Loucy (cell line): ENCODE measurements around the gene CAMKMT.
A peak's percentile ranks its signal among the peaks of the same experiment; 100 is the strongest.

Experiments
- H2AFZ ChIP-seq: fragments of 200-600 bp; sonication (generic); 2 replicates; pipeline ENCODE4 v1.6.0; 2016; ENCODE audit warnings: antibody characterized with exemption, mild to moderate bottlenecking, low read length, moderate library complexity
- H3F3A ChIP-seq: fragments of 200-600 bp; 2 replicates; pipeline ENCODE4 v1.6.0; 2016; ENCODE audit warnings: antibody characterized with exemption, low read depth, mild to moderate bottlenecking
- H3K27me3 ChIP-seq: fragments of 200-600 bp; sonication (generic); 2 replicates; pipeline ENCODE4 v1.6.1; 2014; ENCODE audit warnings: low read length, mild to moderate bottlenecking; ENCODE audit not compliant: insufficient read depth, poor library complexity, severe bottlenecking
- H3K36me3 ChIP-seq: fragments of 200-600 bp; sonication (generic); 2 replicates; pipeline ENCODE4 v1.6.1; 2016; ENCODE audit warnings: low read length; ENCODE audit not compliant: insufficient read depth
- H3K4me1 ChIP-seq: fragments of 200-600 bp; sonication (generic); 2 replicates; pipeline ENCODE4 v1.5.1; 2014; ENCODE audit warnings: low read length, mild to moderate bottlenecking; ENCODE audit not compliant: insufficient read depth, poor library complexity, severe bottlenecking
- H3K4me2 ChIP-seq: fragments of 200-600 bp; sonication (generic); 2 replicates; pipeline ENCODE4 v1.6.0; 2014; ENCODE audit warnings: antibody characterized with exemption, low read length, low read depth, mild to moderate bottlenecking; ENCODE audit not compliant: poor library complexity, severe bottlenecking
- H3K4me3 ChIP-seq: fragments of 200-600 bp; sonication (generic); 2 replicates; pipeline ENCODE4 v1.5.1; 2014; ENCODE audit warnings: low read length, mild to moderate bottlenecking, mixed read lengths; ENCODE audit not compliant: poor library complexity, severe bottlenecking
- H3K79me2 ChIP-seq: fragments of 200-600 bp; sonication (generic); 2 replicates; pipeline ENCODE4 v1.6.1; 2014; ENCODE audit warnings: low read length; ENCODE audit not compliant: insufficient read depth
- H3K9ac ChIP-seq: fragments of 200-600 bp; sonication (generic); 2 replicates; pipeline ENCODE4 v1.6.0; 2014; ENCODE audit warnings: mild to moderate bottlenecking, low read depth, low read length, moderate library complexity; ENCODE audit not compliant: poor library complexity, severe bottlenecking
- H3K9me2 ChIP-seq: fragments of 200-600 bp; sonication (generic); replicated peaks from 2 replicates; pipeline ENCODE4 v1.6.1; 2016; ENCODE audit warnings: low read depth, low read length, mixed read lengths
- H3K9me3 ChIP-seq: fragments of 200-600 bp; sonication (generic); 2 replicates; pipeline ENCODE4 v1.6.1; 2014; ENCODE audit warnings: mild to moderate bottlenecking, antibody characterized with exemption, low read length, low read depth; ENCODE audit not compliant: insufficient read depth
- H4K20me1 ChIP-seq: fragments of 200-600 bp; sonication (generic); 2 replicates; pipeline ENCODE4 v1.6.0; 2014; ENCODE audit warnings: antibody characterized with exemption, low read length, mild to moderate bottlenecking; ENCODE audit not compliant: insufficient read depth, poor library complexity, severe bottlenecking
- CTCF ChIP-seq: fragments of 200-600 bp; sonication (generic); conservative IDR thresholded peaks from 2 replicates; pipeline ENCODE4 v1.5.1; 2014; ENCODE audit warnings: mild to moderate bottlenecking, antibody characterized with exemption, low read length
- EZH2phosphoT487 ChIP-seq: fragments of 200-600 bp; IDR thresholded peaks from 2 replicates; pipeline ENCODE4 v1.6.1; 2018; ENCODE audit warnings: antibody characterized with exemption, mild to moderate bottlenecking, moderate library complexity, borderline replicate concordance

CAMKMT gene

DNA sequence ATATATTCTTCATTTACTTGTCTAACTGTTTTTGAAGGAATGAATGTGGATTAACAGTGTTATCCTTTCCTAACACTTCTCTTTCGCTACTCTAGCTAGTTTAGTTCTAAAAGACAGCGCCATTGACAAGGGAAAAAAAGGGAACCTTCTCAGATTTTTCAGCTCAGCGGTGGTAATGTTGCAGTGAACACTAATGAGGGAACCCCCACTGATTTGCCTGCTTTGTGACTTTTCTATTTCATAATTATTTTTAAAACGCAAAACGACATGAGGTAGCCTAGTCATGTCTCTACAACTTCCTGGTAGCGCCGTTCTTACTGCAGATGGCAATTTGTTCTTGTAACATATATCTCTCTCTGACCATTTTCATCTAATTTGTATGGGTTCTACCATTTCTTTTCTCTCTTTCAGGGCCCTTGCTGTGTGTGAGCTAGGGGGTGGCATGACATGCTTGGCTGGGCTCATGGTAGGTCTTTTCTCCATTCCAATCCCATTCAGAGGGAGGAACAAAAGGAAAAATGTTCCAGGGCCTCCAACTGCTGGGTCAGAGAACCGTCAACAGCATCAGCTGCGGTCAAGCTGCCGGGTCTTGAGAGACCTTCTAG is 344.2 kb downstream of the CAMKMT start:
- Histone ChIP-seq H3K79me2 (no peaks in the 10 kb centered on the region), H2AFZ (no peak overlapping the region), H3K4me3 (no peak overlapping the region), H3K36me3 (no peaks in the 10 kb centered on the region), H3K9me3 (no peaks in the 10 kb centered on the region), H3K9ac (no peak overlapping the region), H4K20me1 (no peaks in the 10 kb centered on the region), H3K4me2 (no peak overlapping the region), H3K27me3 (no peaks in the 10 kb centered on the region), H3K4me1 (no peaks in the 10 kb centered on the region), H3F3A (no peaks in the 10 kb centered on the region), H3K9me2 (no peaks in the 10 kb centered on the region)
- TF ChIP-seq EZH2phosphoT487: no peak
- no peak for TF ChIP-seq CTCF

- no peak overlapping the region for H3K9ac ChIP-seq
- no peak for TF ChIP-seq EZH2phosphoT487
- TF ChIP-seq CTCF: no peak
- H3F3A ChIP-seq: no peaks in the 10 kb centered on the region
- H3K9me2 ChIP-seq: no peaks in the 10 kb centered on the region
- no peak overlapping the region for H2AFZ ChIP-seq
- H4K20me1 ChIP-seq: no peaks in the 10 kb centered on the region
- no peaks in the 10 kb centered on the region for H3K27me3 ChIP-seq
- no peak overlapping the region for H3K4me3 ChIP-seq
- H3K4me2 ChIP-seq: no peak overlapping the region
- H3K4me1 ChIP-seq: no peaks in the 10 kb centered on the region
- H3K36me3 ChIP-seq: no peaks in the 10 kb centered on the region
- no peaks in the 10 kb centered on the region for H3K9me3 ChIP-seq
- no peaks in the 10 kb centered on the region for H3K79me2 ChIP-seq
Observed at GRCh38 chr2:44706681-44707553, 345.2 kb downstream of the CAMKMT start.

DNA sequence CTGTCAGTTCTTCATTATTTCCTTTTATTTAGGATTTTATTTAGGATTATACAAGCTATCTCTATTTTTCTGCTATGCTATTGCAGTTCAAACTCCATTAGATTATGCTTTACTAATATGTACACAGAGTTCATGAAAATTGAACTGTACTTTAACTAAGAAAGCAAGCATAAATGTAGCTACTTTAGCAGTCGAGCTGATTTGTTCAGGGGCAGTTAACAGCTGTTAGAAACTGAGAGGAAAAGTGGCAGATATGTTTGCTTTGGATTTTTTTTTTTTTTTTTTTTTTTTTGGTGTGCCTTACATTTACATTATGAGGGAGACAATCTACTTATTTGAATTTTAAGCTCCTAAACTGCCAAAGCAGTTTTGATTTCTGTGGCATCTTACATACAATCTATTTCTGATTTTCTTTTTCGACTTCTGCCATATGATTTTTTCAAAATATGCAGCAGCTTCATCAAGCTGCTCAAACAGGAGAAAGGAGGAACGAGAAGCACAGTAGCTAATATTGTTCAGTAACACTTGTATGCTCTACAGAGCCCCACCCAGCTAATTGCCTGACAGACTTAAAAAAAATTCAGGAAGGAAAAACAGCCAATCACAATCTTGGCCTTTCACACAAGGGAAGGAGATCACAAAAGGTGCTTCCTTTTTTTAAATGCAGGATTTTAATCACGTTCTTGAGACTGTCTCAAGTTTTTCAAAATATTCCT is 346.4 kb downstream of the CAMKMT start:
- H3K27me3 ChIP-seq: no peaks in the 10 kb centered on the region
- no peaks in the 10 kb centered on the region for H3K79me2 ChIP-seq
- H3K9me2 ChIP-seq: no peaks in the 10 kb centered on the region
- H3K36me3 ChIP-seq: no peaks in the 10 kb centered on the region
- no peaks in the 10 kb centered on the region for H3K9me3 ChIP-seq
- H3K4me1 ChIP-seq: peaks cover 7% of the 10 kb centered on the region
- H2AFZ ChIP-seq: peak overlapping the region; percentile 56
- H3K9ac ChIP-seq: no peak overlapping the region
- no peaks in the 10 kb centered on the region for H3F3A ChIP-seq
- H3K4me3 ChIP-seq: no peak overlapping the region
- H3K4me2 ChIP-seq: peak overlapping the region; percentile 39
- TF ChIP-seq EZH2phosphoT487 (no peak), CTCF (no peak)
- H4K20me1 ChIP-seq: no peaks in the 10 kb centered on the region
